OCI-LY1 (cell line): Measurements from ENCODE around the gene KPNA5.
"Not testable (repeated sequence)": the region's sequence is repeated elsewhere in the genome, so short reads cannot be mapped to it uniquely, and the experiment has no call there.

Source experiments
- H2AFZ ChIP-seq: fragments of 200-600 bp; sonication (generic), shearing (Covaris generic); 2 replicates; pipeline ENCODE4 v1.6.0; 2014; ENCODE audit warnings: antibody characterized with exemption, mild to moderate bottlenecking, low read length
- H3F3A ChIP-seq: fragments of 200-600 bp; sonication (generic), shearing (Covaris generic); 2 replicates; pipeline ENCODE4 v1.6.0; 2014; ENCODE audit warnings: mild to moderate bottlenecking, antibody characterized with exemption, low read length, moderate library complexity; ENCODE audit not compliant: insufficient read depth
- H3K27ac ChIP-seq: fragments of 200-600 bp; sonication (generic); 2 replicates; pipeline ENCODE4 v1.5.1; 2014; ENCODE audit warnings: low read length, mixed run types, mild to moderate bottlenecking, low read depth; ENCODE audit not compliant: poor library complexity, severe bottlenecking
- H3K27me3 ChIP-seq: fragments of 200-600 bp; sonication (generic); 2 replicates; pipeline ENCODE4 v1.6.0; 2014; ENCODE audit warnings: antibody characterized with exemption, mild to moderate bottlenecking, low read length, moderate library complexity; ENCODE audit not compliant: insufficient read depth
- H3K36me3 ChIP-seq: fragments of 200-600 bp; sonication (generic); 2 replicates; pipeline ENCODE4 v1.6.1; 2014; ENCODE audit warnings: mild to moderate bottlenecking, antibody characterized with exemption, low read length, moderate library complexity, mixed read lengths; ENCODE audit not compliant: insufficient read depth
- H3K4me1 ChIP-seq: fragments of 200-600 bp; sonication (generic); 2 replicates; pipeline ENCODE4 v1.5.1; 2014; ENCODE audit warnings: mild to moderate bottlenecking, low read length, moderate library complexity; ENCODE audit not compliant: insufficient read depth, severe bottlenecking
- H3K4me2 ChIP-seq: fragments of 200-600 bp; sonication (generic), shearing (Covaris generic); 2 replicates; pipeline ENCODE4 v1.6.1; 2014; ENCODE audit warnings: low read length
- H3K4me3 ChIP-seq: fragments of 200-600 bp; sonication (generic); 2 replicates; pipeline ENCODE4 v1.5.1; 2014; ENCODE audit warnings: low read length, low read depth, mild to moderate bottlenecking, mixed read lengths; ENCODE audit not compliant: poor library complexity, severe bottlenecking
- H3K79me2 ChIP-seq: fragments of 200-600 bp; shearing (Covaris generic); 2 replicates; pipeline ENCODE4 v1.6.1; 2016; ENCODE audit warnings: mixed run types, low read length, mixed read lengths; ENCODE audit not compliant: insufficient read depth
- H3K9ac ChIP-seq: fragments of 200-600 bp; sonication (generic), shearing (Covaris generic); 2 replicates; pipeline ENCODE4 v1.6.1; 2014; ENCODE audit warnings: mild to moderate bottlenecking, low read length, mixed read lengths
- H3K9me2 ChIP-seq: fragments of 200-600 bp; sonication (generic), shearing (Covaris generic); 2 replicates; pipeline ENCODE4 v1.6.1; 2014; ENCODE audit warnings: low read depth, mild to moderate bottlenecking, low read length, mixed read lengths
- H3K9me3 ChIP-seq: fragments of 200-600 bp; shearing (Covaris generic); 2 replicates; pipeline ENCODE4 v1.6.1; 2014; ENCODE audit warnings: low read length, mixed read lengths
- H4K20me1 ChIP-seq: fragments of 200-600 bp; sonication (generic), shearing (Covaris generic); 2 replicates; pipeline ENCODE4 v1.6.0; 2016; ENCODE audit warnings: mild to moderate bottlenecking, low read length; ENCODE audit not compliant: insufficient read depth
- CTCF ChIP-seq: fragments of 200-600 bp; sonication (generic), shearing (Covaris generic); IDR thresholded peaks from 2 replicates; pipeline ENCODE4 v1.5.1; 2017; ENCODE audit warnings: mild to moderate bottlenecking, antibody characterized with exemption, low read length, moderate library complexity, mixed read lengths
- EZH2 ChIP-seq: fragments of 200-600 bp; sonication (generic), shearing (Covaris generic); IDR thresholded peaks from 2 replicates; pipeline ENCODE4 v1.8.0; 2017; ENCODE audit warnings: borderline replicate concordance, mixed run types, mild to moderate bottlenecking, antibody characterized with exemption, low read length, moderate library complexity, mixed read lengths

Gene KPNA5

GRCh38 chr6:116685437-116685993 is 4.5 kb downstream of the KPNA5 start:
- H3K9me2 ChIP-seq, result no peaks in the 10 kb centered on the region
- no peak overlapping the region for H3K4me2 ChIP-seq
- H3K36me3 ChIP-seq, result peaks cover 22% of the 10 kb centered on the region; the same call in 1 of the 2 replicates
- no peaks in the 10 kb centered on the region for H3K9me3 ChIP-seq
- peaks cover 16% of the 10 kb centered on the region for H3K4me1 ChIP-seq
- H3K79me2 ChIP-seq, result peaks cover 34% of the 10 kb centered on the region
- no peak for TF ChIP-seq EZH2
- no peak for TF ChIP-seq CTCF
- no peak overlapping the region for H3K9ac ChIP-seq
- no peak overlapping the region for H2AFZ ChIP-seq
- no peak overlapping the region for H3K4me3 ChIP-seq
- no peaks in the 10 kb centered on the region for H4K20me1 ChIP-seq
- peaks cover 6% of the 10 kb centered on the region for H3F3A ChIP-seq
- no peaks in the 10 kb centered on the region for H3K27me3 ChIP-seq
- no peak overlapping the region for H3K27ac ChIP-seq

GRCh38 chr6:116686475-116687101 is 5.6 kb downstream of the KPNA5 start:
- not testable (repeated sequence) for H3K9me3 ChIP-seq, H2AFZ ChIP-seq, H3K27ac ChIP-seq, H3K27me3 ChIP-seq, H3K9ac ChIP-seq, H3K4me3 ChIP-seq, H4K20me1 ChIP-seq, H3K9me2 ChIP-seq, H3K4me2 ChIP-seq, H3F3A ChIP-seq
- Histone ChIP-seq H3K4me1 (peaks cover 15% of the 10 kb centered on the region), H3K36me3 (peaks cover 29% of the 10 kb centered on the region), H3K79me2 (peaks cover 34% of the 10 kb centered on the region)

- no peak for TF ChIP-seq CTCF
- no peak for TF ChIP-seq EZH2
- peaks cover 25% of the 10 kb centered on the region for H3K36me3 ChIP-seq
- no peaks in the 10 kb centered on the region for H3K4me1 ChIP-seq
- no peak overlapping the region for H3K4me2 ChIP-seq
- H2AFZ ChIP-seq, result no peak overlapping the region
- no peak overlapping the region for H3K4me3 ChIP-seq
- no peaks in the 10 kb centered on the region for H3F3A ChIP-seq
- H3K9me3 ChIP-seq, result no peaks in the 10 kb centered on the region
- H3K79me2 ChIP-seq, result peaks cover 24% of the 10 kb centered on the region
- no peaks in the 10 kb centered on the region for H3K27me3 ChIP-seq
- H3K9me2 ChIP-seq, result no peaks in the 10 kb centered on the region
- no peak overlapping the region for H3K27ac ChIP-seq
- H4K20me1 ChIP-seq, result no peaks in the 10 kb centered on the region
- no peak overlapping the region for H3K9ac ChIP-seq
Measured at GRCh38 chr6:116691154-116691553, 10.1 kb downstream of the KPNA5 start.

- H3K27me3 ChIP-seq, H3K4me1 ChIP-seq, H3K9me2 ChIP-seq, H2AFZ ChIP-seq, H3K9me3 ChIP-seq, H3K27ac ChIP-seq, H3K4me2 ChIP-seq, H3F3A ChIP-seq, H3K9ac ChIP-seq, H4K20me1 ChIP-seq, H3K4me3 ChIP-seq: not testable (repeated sequence)
- Histone ChIP-seq H3K79me2 (peaks cover 16% of the 10 kb centered on the region), H3K36me3 (peaks cover 30% of the 10 kb centered on the region)
Measured at GRCh38 chr6:116692873-116693272, 11.9 kb downstream of the KPNA5 start.

GRCh38 chr6:116693275-116693674 is 12.3 kb downstream of the KPNA5 start:
- not testable (repeated sequence) for H3F3A ChIP-seq, H3K4me2 ChIP-seq, H3K9me3 ChIP-seq, H4K20me1 ChIP-seq, H3K9ac ChIP-seq, H3K9me2 ChIP-seq, H3K4me1 ChIP-seq, H2AFZ ChIP-seq, H3K4me3 ChIP-seq, H3K27ac ChIP-seq, H3K27me3 ChIP-seq
- Histone ChIP-seq H3K79me2 (peaks cover 14% of the 10 kb centered on the region), H3K36me3 (peaks cover 30% of the 10 kb centered on the region)
